Germinal center (tissue), 1 donor: ENCODE measurements around the gene OR14I1.

Experiments
- DNase-seq: peaks from one replicate; pipeline ENCODE4 v3.0.0; 2012; ENCODE audit warnings: mixed read lengths, low spot score

The OR14I1 gene

GRCh38 chr1:248702714-248703113 is at the start of gene OR14I1:
Gene OR14I1 (minus strand): TSS chr1:248702766.
- no peak for DNase-seq

- no peak for DNase-seq
Observed at GRCh38 chr1:248751635-248752034, 49.1 kb upstream of the OR14I1 start.

GRCh38 chr1:248751142-248751541 is 48.6 kb upstream of the OR14I1 start:
- DNase-seq = no peak

GRCh38 chr1:248750496-248750895 is 47.9 kb upstream of the OR14I1 start:
- DNase-seq = no peak

GRCh38 chr1:248748211-248748610 is 45.6 kb upstream of the OR14I1 start:
- no peak for DNase-seq

GRCh38 chr1:248740876-248741275 is 38.3 kb upstream of the OR14I1 start:
- DNase-seq = no peak

GRCh38 chr1:248739572-248740205 is 37.1 kb upstream of the OR14I1 start:
- DNase-seq = no peak

- no peak for DNase-seq
Observed at GRCh38 chr1:248737457-248737856, 34.9 kb upstream of the OR14I1 start.

- DNase-seq = no peak
Observed at GRCh38 chr1:248736977-248737376, 34.4 kb upstream of the OR14I1 start.

GRCh38 chr1:248733566-248733965 is 31.0 kb upstream of the OR14I1 start:
- no peak for DNase-seq

- no peak for DNase-seq
Observed at GRCh38 chr1:248730507-248731335, 28.2 kb upstream of the OR14I1 start.

GRCh38 chr1:248714248-248714647 is 11.7 kb upstream of the OR14I1 start:
- DNase-seq = no peak

GRCh38 chr1:248710305-248710900 is 7.8 kb upstream of the OR14I1 start:
- no peak for DNase-seq

- no peak for DNase-seq
Observed at GRCh38 chr1:248704606-248705005, 2.0 kb upstream of the OR14I1 start.

GRCh38 chr1:248703674-248704073 is 1.1 kb upstream of the OR14I1 start:
- no peak for DNase-seq

GRCh38 chr1:248699099-248699498 is 3.5 kb downstream of the OR14I1 start:
- no peak for DNase-seq

GRCh38 chr1:248697907-248698306 is 4.7 kb downstream of the OR14I1 start:
- DNase-seq = no peak

- no peak for DNase-seq
Observed at GRCh38 chr1:248696774-248697173, 5.8 kb downstream of the OR14I1 start.

GRCh38 chr1:248696261-248696660 is 6.3 kb downstream of the OR14I1 start:
- no peak for DNase-seq

GRCh38 chr1:248695451-248696132 is 7.0 kb downstream of the OR14I1 start:
- DNase-seq = no peak

GRCh38 chr1:248691567-248692155 is 10.9 kb downstream of the OR14I1 start:
- DNase-seq = no peak
